ENCODE results near the gene MYBPC2. TPM values are rescaled to one million over a fixed set of nuclear protein-coding genes. Genes with fewer than 3 reads are reported as not detected.

Gene MYBPC2
- total RNA-seq, 1 experiment from 2014 or later = not detected

GRCh38 chr19:50416034-50416977 lies 16.4 kb upstream of the MYBPC2 start:
- Histone ChIP-seq H3K36me3 (peaks cover 17% of the 10 kb centered on the region), H3K27ac (no peak overlapping the region), H3K27me3 (replicated peaks) (peaks cover 32% of the 10 kb centered on the region), H3K4me1 (replicated peaks) (no peaks in the 10 kb centered on the region), H3K4me3 (no peak overlapping the region), H3K9me3 (replicated peaks) (no peaks in the 10 kb centered on the region)
- no peak for DNase-seq (ENCODE audit: low read depth in 1 of 2, low spot score in 2 of 2)

- H3K4me3 ChIP-seq = no peak overlapping the region
- peaks cover 13% of the 10 kb centered on the region for H3K36me3 ChIP-seq
- H3K27ac ChIP-seq = no peak overlapping the region
- H3K4me1 ChIP-seq (replicated peaks) = no peaks in the 10 kb centered on the region
- no peak for DNase-seq (ENCODE audit: low read depth in 1 of 2, low spot score in 2 of 2)
- H3K27me3 ChIP-seq (replicated peaks) = peaks cover 32% of the 10 kb centered on the region
- no peaks in the 10 kb centered on the region for H3K9me3 ChIP-seq (replicated peaks)
Measured at GRCh38 chr19:50417111-50418081, 15.3 kb upstream of the MYBPC2 start.

- no peak for DNase-seq (ENCODE audit: low read depth in 1 of 2, low spot score in 2 of 2)
- Histone ChIP-seq H3K27me3 (replicated peaks) (peaks cover 32% of the 10 kb centered on the region), H3K4me1 (replicated peaks) (no peaks in the 10 kb centered on the region), H3K27ac (no peak within 1 kb of the TSS), H3K36me3 (peaks cover 8% of the 10 kb centered on the region), H3K9me3 (replicated peaks) (no peaks in the 10 kb centered on the region), H3K4me3 (no peak within 1 kb of the TSS)
Measured at GRCh38 chr19:50418176-50419021, 14.3 kb upstream of the MYBPC2 start, which contains the start of gene SPIB. SPIB (plus strand) TSS chr19:50418938; CDS start chr19:50418963, 25 bp downstream.

GRCh38 chr19:50419022-50419579 lies 13.6 kb upstream of the MYBPC2 start:
- Histone ChIP-seq H3K36me3 (peaks cover 5% of the 10 kb centered on the region), H3K9me3 (replicated peaks) (no peaks in the 10 kb centered on the region)
- no peak for DNase-seq (ENCODE audit: low read depth in 1 of 2, low spot score in 2 of 2)

DNA sequence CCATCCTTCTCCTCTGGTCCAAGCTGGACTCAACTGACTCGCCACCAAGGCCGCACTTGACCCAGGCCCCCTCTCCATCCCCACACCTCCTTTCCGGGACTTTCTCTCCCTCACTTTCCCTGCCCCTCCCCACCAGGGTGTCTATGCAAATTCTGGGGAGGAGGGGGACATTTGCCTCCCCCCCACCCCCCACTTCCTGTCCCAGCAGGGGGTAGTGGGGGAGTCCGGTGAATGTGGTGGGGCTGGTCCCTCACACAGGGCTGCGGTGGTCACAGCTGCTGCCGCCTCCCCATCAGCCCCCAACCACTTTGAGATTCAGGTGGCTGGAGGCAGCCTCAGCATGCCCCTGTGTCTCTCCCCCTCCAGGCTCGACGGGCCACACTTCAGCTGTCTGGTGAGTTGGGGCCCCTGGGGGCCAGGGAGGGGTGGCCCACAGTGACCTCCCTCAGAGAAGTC lies 13.1 kb upstream of the MYBPC2 start:
- no peaks in the 10 kb centered on the region; the same call in 1 of the 2 replicates for H3K36me3 ChIP-seq

More at GRCh38 chr19:50419022-50419579, 13.6 kb upstream of the MYBPC2 start:
- H3K4me3 ChIP-seq = no peak overlapping the region
- peaks cover 32% of the 10 kb centered on the region for H3K27me3 ChIP-seq (replicated peaks)
- no peaks in the 10 kb centered on the region for H3K4me1 ChIP-seq (replicated peaks)
- H3K27ac ChIP-seq = no peak overlapping the region

DNA sequence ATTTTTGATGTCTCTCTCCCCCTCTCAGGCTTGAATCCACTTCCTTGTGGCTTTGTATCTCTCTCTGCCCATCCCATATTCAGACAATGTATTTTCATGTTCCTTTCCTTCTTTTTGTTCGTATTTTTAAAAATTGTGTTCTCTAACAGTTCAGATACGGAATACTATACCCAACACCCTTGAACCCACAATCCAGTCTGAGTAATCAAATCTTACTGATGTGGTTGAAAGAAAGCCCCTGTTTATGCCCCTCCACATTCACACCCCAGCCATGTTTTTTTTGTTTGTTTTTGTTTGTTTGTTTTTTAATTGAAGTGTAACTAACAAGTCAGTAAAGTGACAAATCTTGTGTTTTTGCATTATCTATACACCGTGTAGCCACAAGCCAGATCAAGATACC lies 12.6 kb upstream of the MYBPC2 start:
- no peaks in the 10 kb centered on the region for H3K36me3 ChIP-seq
- H3K4me3 ChIP-seq = no peak overlapping the region
- no peaks in the 10 kb centered on the region for H3K4me1 ChIP-seq (replicated peaks)
- no peak for DNase-seq (ENCODE audit: low read depth in 1 of 2, low spot score in 2 of 2)
- no peaks in the 10 kb centered on the region for H3K9me3 ChIP-seq (replicated peaks)
- peaks cover 32% of the 10 kb centered on the region for H3K27me3 ChIP-seq (replicated peaks)
- no peak overlapping the region for H3K27ac ChIP-seq

More for the DNA sequence above, 13.1 kb upstream of the MYBPC2 start:
- Histone ChIP-seq H3K27ac (no peak overlapping the region), H3K9me3 (replicated peaks) (no peaks in the 10 kb centered on the region), H3K27me3 (replicated peaks) (peaks cover 32% of the 10 kb centered on the region), H3K4me3 (no peak overlapping the region), H3K4me1 (replicated peaks) (no peaks in the 10 kb centered on the region)
- DNase-seq (ENCODE audit: low read depth in 1 of 2, low spot score in 2 of 2) = no peak

GRCh38 chr19:50420808-50421207 lies 11.9 kb upstream of the MYBPC2 start:
- DNase-seq (ENCODE audit: low read depth in 1 of 2, low spot score in 2 of 2) = no peak
- Histone ChIP-seq H3K27ac (no peak overlapping the region), H3K9me3 (replicated peaks) (no peaks in the 10 kb centered on the region), H3K36me3 (no peaks in the 10 kb centered on the region), H3K27me3 (replicated peaks) (peaks cover 32% of the 10 kb centered on the region), H3K4me3 (no peak overlapping the region), H3K4me1 (replicated peaks) (no peaks in the 10 kb centered on the region)

DNA sequence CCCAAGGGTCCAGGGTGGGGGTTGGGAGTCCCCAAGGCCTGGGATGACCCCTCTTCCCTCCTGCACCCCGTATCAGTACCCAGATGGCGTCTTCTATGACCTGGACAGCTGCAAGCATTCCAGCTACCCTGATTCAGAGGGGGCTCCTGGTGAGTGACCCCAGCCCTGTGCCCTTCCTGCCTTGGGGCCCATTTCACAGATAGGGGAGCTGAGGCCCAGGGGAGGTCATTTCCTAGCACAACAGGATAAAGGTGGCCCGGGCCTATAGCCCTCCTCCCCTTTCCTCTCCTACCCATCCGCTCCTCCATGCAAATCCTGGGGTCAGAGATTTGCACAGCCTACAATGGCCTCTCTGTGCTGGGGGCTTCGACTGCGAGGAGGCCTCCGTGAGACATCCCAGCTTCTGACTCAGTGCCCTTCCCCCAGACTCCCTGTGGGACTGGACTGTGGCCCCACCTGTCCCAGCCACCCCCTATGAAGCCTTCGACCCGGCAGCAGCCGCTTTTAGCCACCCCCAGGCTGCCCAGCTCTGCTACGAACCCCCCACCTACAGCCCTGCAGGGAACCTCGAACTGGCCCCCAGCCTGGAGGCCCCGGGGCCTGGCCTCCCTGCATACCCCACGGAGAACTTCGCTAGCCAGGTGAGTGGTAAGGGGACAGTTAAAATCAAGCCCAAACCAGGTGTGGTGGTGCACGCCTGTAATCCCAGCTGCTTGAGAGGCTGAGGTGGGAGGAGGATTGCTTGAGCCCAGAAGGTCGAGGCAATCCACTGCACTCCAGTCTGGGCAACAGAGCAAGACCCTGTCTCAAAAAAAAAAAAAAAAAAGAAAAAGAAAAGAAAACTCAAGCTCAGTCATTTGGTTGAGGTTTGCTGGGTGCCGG lies 10.1 kb upstream of the MYBPC2 start:
- H3K9me3 ChIP-seq (replicated peaks) = no peaks in the 10 kb centered on the region
- H3K27ac ChIP-seq = no peak overlapping the region
- DNase-seq (ENCODE audit: low read depth in 1 of 2, low spot score in 2 of 2) = no peak
- peaks cover 36% of the 10 kb centered on the region for H3K27me3 ChIP-seq (replicated peaks)
- no peak overlapping the region for H3K4me3 ChIP-seq
- H3K4me1 ChIP-seq (replicated peaks) = no peaks in the 10 kb centered on the region
- H3K36me3 ChIP-seq = no peaks in the 10 kb centered on the region

- Histone ChIP-seq H3K36me3 (no peaks in the 10 kb centered on the region), H3K9me3 (replicated peaks) (no peaks in the 10 kb centered on the region), H3K4me3 (no peak overlapping the region), H3K4me1 (replicated peaks) (no peaks in the 10 kb centered on the region), H3K27me3 (replicated peaks) (peaks cover 35% of the 10 kb centered on the region), H3K27ac (no peak overlapping the region)
- DNase-seq (ENCODE audit: low read depth in 1 of 2, low spot score in 2 of 2) = no peak
Measured at GRCh38 chr19:50423279-50424113, 9.2 kb upstream of the MYBPC2 start.

DNA sequence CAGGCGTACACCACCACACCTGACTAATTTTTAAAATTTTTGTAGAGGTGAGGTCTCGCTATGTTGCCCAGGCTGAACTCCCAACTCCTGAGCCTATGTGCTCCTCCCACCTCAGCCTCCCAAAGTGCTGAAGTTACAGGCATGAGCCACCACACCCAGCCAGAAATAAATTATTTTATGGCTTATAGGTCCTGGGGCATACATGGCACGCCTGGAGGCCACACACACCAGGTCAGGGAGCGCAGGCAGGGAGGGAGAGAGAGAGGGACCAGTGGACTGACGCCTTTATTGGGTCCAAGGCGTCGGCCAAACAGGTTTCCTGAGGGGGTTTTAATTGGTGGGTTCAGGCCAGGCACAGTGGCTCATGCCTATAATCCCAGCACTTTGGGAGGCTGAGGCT lies 7.1 kb upstream of the MYBPC2 start:
- H3K36me3 ChIP-seq = no peaks in the 10 kb centered on the region
- H3K27ac ChIP-seq = no peak overlapping the region
- no peaks in the 10 kb centered on the region for H3K4me1 ChIP-seq (replicated peaks)
- H3K4me3 ChIP-seq = no peak overlapping the region
- peaks cover 31% of the 10 kb centered on the region for H3K27me3 ChIP-seq (replicated peaks)
- DNase-seq (ENCODE audit: low read depth in 1 of 2, low spot score in 2 of 2) = no peak
- H3K9me3 ChIP-seq (replicated peaks) = no peaks in the 10 kb centered on the region

DNA sequence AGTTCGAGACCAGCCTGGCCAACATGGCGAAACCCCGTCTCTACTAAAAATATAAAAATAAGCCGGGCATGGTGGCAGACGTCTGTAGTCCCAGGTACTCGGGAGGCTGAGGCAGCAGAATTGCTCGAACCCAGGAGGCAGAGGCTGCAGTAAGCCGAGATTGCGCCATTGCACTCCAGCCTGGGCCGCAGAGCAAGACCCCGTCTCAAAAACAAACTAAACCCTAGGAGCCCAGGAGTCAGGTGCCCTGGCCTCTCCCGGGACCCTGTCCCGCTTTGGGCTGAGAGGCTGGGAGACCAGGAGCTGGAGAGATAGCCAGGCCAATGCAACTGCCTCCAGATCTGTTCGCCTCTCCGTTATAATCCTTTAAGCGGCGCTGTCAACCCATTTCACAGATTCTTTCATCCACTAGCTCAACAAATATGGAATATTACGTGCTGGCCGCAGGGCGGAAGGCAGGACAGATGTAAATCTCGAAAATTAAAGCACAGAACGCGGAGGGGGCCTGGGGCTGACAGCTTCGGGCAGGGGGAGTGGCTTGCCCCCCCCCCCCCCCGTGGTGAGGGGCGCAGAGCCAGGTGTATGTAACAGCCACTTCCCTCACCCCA lies 5.3 kb upstream of the MYBPC2 start:
- Histone ChIP-seq H3K9me3 (replicated peaks) (no peaks in the 10 kb centered on the region), H3K4me3 (no peak overlapping the region), H3K4me1 (replicated peaks) (peaks cover 4% of the 10 kb centered on the region; the same call in 1 of the 2 replicates), H3K27ac (no peak overlapping the region), H3K27me3 (replicated peaks) (peaks cover 37% of the 10 kb centered on the region), H3K36me3 (no peaks in the 10 kb centered on the region)
- no peak for DNase-seq (ENCODE audit: low read depth in 1 of 2, low spot score in 2 of 2)

Data from SJSA1 (cell line).